HG03097 (cell line): ENCODE data around the gene GPR85.
"Not testable (repeated sequence)": the region's sequence is repeated elsewhere in the genome, so short reads cannot be mapped to it uniquely, and the experiment has no call there.

Experiments
- ATAC-seq: cut with Tn5 transposase; IDR thresholded peaks from one replicate; pipeline ENCODE4 v1.9.1; 2021; ENCODE audit not compliant: unreplicated experiment, low FRiP score

The GPR85 gene, protein sequence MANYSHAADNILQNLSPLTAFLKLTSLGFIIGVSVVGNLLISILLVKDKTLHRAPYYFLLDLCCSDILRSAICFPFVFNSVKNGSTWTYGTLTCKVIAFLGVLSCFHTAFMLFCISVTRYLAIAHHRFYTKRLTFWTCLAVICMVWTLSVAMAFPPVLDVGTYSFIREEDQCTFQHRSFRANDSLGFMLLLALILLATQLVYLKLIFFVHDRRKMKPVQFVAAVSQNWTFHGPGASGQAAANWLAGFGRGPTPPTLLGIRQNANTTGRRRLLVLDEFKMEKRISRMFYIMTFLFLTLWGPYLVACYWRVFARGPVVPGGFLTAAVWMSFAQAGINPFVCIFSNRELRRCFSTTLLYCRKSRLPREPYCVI

DNA sequence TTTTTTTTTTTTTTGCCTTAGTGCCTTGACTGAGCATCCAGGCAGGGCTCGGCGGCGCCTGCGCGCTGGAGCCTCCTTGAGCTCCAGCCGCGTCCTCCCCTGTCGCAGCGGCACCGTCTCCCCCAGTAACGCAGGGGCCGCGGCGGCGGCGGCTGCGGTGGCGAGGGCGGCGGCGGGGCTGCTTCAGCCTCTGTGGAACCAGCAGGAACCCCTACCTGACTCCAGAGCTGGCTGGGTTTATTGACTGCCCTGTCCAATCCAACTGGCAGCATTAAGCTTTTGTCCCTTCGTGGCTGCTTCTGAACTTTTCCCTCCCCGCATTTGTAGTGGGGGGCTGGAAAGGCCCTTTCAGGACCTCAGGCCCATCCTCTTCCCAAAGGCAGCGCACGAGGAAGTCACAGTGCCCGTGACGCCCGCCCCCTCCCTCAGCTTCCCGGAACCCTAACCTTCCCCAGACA, at the start of gene GPR85:
TSS of gene GPR85 (minus strand) at position 397 of the 458 bp plus-strand sequence. CDS start 2,106 bp downstream, outside the sequence.
- peak; percentile 84 for ATAC-seq

DNA sequence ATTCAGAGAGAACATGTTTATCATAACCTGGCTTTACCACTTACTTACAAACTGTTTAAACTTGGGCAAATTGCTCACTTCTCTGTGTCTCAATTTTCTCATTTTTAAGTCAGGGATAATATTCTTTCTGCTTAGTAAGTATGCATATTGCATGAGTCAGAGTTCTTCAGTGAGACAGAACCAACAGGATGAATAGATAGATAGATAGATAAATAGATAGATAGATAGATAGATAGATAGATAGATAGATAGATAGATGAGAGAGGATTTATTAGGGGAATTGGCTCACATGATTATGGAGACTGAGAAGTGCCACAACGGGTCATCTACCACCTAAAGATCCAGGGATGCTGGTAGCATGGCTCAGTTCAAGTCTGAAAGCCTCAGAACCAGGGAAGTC, 47.4 kb upstream of the GPR85 start:
- ATAC-seq, result no peak

DNA sequence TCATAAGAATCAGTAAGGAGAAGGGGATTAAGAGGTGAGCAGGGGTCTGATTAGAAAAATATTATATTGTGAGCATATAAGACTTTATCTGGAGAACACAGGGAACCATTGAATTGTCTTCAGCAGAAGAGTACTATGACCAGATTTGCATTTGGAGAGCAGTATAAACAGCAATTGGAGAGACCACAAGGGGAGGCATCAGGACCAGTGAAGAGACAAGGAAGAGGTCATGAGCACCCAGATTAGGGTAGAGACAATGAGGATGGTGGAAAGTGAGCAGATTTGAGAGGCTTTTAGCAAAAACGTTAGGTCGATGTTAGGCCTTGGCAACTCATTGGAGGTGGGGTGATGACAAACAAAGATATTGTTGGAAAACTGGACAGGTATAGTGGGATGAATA, 44.7 kb upstream of the GPR85 start:
- ATAC-seq, result no peak

DNA sequence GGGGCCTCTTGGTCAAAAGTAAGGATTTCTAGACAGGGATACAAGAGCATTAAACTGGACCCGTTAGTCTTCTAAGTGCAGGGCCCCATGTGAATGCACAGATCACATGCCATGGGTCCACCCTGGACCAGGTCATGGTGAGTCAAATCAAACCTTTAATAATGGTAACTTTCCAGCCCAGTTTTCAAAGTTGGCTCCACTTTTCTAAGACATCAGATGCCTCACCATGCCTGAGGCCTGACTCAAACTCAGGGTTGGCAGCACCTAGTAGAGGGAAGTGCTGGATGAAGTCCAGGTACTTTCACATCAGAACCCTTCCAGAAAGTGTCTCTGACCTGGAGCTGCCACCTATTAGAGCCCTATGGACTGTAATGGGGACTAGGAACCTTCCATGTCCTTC, 41.4 kb upstream of the GPR85 start:
- no peak for ATAC-seq

DNA sequence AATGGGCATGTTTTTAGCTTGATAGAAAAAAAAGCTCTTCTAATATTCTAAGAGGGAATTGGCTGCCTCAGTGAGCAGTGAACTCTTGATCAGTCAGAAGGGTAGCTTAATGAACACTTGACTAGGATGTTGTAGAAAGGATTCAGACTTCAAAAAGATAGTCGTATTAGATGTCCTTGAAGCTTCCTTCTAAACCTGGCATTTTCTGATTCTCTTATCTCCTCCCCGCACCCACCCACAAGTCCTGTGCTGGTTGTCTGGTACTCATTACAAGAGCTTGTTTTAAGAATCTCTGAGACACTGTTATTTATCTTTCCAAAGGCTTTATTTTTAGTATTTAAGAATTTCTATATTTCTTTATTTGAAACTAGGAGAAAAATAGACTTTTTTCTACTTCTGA, 39.1 kb upstream of the GPR85 start:
- ATAC-seq, result no peak

DNA sequence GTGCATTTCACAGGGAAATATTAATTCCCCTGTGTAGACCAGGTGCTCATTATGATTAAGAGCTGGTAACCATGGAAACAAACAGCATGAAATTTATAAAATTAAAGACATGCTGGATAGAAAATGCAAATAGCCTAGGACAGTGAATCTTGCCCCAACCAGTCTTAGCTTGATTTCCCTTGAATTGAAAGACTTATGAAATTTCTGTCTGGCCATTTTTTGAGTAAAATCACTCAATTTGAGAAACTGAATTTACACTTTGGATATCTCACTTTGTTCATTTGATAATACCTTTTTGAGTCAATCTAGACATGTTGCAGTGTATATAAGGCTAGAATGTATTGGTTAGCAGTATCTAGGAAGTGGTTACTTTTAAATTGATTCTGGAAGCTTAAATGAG, 36.1 kb upstream of the GPR85 start:
- no peak for ATAC-seq

DNA sequence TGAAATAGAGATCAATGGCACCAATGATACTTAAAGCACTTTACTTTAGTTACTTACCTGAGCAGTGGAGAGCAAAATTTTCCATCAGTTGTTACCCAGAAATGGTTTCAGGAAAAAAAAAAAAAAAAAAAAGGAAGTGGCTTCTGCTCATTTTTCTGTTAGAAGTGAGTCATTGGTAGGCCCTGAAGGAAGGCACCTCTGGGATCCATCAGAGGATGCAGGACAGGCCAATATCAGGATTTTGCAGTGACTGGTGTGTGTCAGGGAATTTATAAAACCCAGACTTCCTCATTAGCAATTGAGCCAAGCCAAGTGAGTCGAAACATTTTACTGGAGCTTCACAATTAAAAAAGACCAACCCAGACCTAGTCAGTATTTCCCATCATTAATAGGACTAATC, 34.0 kb upstream of the GPR85 start:
- no peak for ATAC-seq

DNA sequence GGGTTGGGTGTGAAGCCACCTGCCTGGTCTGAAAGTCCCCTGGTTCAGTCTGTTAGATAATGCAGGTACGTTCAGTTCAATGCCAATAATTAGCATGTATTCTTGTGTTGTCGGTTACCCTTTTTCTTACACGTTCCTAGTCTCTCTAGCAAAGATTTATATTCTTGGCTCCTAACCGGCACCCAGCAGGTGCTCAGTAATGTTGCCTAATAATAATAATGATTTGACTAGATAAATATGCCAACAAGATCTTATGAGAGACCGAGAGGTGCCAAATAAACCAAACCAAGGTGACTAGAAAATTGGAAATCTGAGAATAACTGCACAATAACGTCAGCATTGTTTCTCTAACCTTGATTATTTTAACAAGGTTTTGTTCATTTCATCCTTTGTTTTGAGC, 32.8 kb upstream of the GPR85 start:
- no peak for ATAC-seq

DNA sequence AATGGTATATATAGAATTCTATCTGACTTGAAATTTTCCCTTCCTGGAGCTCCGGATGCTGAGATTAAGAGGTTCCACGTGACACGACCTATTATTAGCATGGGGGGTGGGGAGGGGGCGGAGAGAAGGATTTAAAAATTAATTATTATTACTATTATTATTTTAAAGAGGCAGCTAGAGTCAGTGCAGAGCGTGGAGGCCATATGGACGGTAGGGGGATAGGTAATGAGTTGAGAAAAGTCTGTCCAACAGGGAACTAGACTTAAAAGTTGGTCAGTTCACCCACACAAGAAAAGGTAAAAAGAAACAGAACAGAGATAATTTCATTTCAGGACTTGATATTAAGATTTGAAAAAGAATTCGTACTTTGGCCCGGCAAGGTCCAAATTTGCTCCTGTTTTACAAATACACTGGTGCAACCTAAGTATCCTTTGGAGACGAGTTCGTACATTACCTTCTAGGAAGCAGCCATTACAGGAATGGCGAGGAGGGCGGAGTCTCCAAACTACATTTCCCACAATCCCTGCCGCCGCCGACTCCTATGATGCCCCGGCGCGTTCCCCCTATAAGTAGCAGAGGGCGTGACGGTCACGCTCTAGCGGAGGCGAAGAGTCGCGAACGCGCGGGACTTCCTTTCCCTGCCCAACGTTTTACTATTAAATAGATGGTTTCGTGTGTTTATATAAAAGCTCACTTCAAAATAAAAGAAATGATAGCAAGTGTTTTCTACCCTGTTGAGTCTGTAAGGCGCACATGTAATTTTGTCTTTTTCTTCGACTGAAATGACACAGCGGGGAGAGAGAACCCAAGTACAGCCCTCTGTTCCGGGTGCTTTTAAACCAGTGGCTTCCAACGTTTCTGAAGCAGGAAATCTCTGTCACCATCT, 31.7 kb upstream of the GPR85 start, which contains the start of gene SMIM30:
TSS of gene SMIM30 (minus strand) at position 481 of the 886 bp plus-strand sequence. CDS start 976 bp downstream, outside the sequence.
- ATAC-seq, result peak; percentile 100

DNA sequence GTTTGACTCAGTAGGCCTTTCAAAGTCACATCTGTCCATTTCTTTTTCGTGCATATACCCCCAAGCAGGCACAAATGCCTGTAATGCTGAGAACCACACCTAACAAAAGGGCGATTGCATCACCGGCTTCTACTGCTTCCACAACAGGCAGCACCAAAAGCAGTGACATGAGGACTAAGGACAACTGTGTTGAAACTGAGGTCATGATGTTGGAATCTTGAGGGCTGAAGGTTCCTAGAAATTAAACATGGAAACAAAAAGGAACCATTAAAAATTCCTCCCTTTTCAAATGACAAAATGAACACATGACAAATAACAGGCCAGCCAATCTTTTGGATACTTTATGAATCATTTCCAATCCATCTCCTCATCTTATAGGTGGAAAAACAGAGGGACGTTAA, 30.7 kb upstream of the GPR85 start:
- ATAC-seq, result not testable (repeated sequence)

DNA sequence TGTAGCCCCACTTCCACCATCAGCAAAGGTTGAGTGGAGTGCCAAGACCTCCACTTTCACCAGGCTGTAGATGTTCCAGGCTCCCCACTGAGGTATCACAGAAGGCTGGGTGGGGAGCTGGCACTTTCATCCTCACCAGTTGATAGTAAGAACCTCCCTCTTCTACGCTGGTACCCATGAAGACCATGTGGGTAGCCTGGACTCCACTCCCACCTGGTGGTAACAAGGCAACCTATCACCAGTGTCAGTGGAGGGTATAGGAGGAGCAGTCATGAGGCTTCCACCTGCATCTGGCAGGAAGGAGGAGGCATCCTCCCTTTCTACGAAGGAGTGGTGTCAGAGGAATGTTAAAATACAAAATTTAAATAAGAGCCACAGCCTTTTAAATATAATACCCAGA, 27.3 kb upstream of the GPR85 start:
- ATAC-seq, result no peak

DNA sequence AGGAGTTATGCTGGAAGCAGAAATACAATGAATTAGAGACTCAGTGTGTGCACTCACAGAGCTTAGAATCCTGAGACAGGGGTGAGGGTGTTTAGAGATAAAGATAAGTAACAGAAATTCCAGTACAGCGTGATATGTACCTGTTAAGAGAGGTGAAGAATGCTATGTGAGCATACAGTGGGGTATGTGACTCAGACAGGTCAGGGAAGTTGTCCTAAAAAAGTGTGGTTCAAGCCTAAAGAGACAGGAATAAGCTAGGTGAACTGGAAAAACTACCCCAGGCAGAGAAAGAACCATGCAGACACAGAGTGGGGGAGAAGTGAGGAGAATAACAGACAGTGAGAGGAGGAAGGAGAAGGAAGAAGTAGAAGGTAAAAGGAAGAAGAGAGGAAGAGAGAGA, 23.1 kb upstream of the GPR85 start:
- ATAC-seq, result no peak

DNA sequence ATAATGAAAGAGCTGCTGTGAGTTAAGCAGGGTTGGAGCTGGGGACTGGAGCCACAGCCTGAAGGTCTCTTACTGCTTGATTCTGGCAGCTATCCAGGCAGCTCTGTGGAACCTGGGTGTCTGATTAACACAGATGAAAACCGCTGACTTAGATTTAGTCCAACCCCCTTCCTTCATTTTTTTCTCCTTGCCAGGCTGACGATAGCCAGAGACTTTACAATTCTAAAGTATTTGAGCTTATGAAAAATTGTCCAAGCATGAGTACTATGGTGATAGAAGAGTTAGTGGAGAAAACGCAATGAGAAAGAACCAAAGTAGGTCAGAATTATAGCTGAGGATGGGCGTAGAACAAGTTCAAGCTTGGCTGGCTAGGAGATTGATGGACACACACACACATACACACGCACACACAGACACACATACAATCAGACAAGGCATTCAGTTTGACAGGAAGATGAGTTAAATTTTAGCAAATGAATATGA, 13.5 kb upstream of the GPR85 start:
- no peak for ATAC-seq

DNA sequence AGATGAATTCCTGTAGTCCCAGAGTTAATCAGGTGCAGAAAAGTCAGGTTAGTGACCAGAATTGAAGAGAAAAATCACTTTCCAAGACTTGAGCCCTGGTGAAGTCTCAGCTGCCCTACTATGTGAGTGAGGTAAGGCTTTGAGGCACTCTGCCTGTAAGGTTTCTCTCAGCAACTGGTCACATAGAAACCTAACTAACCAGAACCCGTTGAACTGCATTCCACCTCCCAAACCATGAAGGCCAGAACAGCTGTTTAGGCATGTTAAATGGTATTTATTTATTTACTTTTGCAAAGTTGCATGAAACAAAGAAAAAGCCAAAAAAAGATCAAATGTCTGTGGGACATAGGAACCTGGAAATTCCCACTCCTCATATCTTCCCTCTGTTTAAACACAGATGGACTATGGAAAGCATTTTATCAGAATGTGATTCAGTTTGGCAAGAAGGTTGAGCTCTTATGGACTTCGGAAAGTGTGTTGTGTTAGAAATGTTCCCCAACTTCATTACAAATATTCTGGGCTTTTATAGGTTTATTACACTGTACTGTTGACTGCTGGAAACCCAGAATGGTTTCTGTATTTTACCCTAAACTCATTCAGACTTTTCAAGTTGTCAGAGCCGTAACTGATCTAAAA, 12.8 kb upstream of the GPR85 start:
- ATAC-seq, result no peak

DNA sequence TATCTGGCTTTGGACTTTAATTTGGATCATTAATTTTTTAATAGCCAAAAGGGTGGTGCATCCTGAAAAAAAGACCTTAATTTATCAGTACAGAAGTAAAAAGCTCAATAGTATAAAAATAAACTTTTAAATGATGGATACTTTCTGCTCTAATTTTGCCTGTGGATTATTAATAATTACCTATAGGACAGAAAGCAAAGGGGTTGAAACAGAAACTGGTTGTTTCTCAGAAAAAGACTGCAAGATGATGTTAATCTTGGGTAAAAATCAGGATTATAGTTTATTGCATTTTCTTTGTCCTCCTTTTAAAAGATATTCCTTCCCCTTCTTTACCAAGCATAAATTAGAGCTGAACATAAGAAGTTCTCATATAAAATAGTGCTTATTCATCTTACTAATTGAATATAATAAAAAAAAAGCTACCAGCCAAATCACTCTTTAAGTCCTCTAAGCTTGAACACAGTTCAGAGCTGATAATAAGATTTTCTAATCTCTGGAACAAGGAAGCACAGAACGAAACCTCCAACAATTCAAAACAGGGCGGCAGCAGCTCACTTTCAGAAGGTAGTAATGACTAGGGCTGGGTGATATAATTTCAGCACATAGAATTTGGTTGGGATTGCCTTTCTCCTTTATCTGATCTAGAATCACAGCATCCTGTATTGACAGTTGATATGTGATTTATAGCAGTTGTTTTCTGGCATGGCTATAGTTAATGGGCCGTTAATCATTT, 8.1 kb upstream of the GPR85 start:
- ATAC-seq, result no peak

DNA sequence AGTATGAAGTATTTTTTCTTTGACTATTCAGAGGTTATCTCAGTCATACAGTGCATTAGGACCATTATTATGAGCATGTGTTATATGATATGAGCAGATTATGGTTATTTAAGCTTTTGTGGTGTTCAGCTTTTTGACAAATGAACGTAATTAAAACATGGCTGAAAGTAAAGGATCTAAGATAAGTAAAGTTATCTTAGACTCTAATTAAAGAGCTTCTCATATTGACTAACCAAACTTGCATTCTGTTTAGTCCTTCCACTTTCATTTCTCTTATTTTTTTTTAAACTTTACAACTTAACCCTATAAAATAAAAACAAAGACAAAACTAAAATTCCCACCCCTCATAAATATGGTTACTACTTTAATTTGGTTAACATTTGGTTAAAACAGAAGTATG, 6.9 kb upstream of the GPR85 start:
- ATAC-seq, result no peak

DNA sequence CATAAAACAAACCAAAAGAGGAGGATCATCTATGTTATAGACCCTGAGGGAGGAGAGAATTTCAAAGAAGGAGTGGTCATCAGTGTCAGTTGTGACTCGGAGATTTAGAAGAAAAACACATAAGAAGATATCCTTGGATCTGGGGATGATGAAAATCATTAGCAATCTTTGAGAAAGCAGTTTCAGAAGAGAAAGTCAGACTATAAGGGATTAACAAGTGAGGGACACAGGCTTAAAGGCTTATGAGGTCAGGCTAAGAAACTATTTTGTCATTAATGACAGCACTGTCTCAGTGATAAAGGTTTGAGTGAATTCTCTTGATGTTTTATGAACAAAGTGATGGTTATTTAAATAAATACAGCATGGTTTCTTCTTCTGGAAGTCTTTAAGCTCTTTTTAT, 6.1 kb upstream of the GPR85 start:
- ATAC-seq, result no peak

DNA sequence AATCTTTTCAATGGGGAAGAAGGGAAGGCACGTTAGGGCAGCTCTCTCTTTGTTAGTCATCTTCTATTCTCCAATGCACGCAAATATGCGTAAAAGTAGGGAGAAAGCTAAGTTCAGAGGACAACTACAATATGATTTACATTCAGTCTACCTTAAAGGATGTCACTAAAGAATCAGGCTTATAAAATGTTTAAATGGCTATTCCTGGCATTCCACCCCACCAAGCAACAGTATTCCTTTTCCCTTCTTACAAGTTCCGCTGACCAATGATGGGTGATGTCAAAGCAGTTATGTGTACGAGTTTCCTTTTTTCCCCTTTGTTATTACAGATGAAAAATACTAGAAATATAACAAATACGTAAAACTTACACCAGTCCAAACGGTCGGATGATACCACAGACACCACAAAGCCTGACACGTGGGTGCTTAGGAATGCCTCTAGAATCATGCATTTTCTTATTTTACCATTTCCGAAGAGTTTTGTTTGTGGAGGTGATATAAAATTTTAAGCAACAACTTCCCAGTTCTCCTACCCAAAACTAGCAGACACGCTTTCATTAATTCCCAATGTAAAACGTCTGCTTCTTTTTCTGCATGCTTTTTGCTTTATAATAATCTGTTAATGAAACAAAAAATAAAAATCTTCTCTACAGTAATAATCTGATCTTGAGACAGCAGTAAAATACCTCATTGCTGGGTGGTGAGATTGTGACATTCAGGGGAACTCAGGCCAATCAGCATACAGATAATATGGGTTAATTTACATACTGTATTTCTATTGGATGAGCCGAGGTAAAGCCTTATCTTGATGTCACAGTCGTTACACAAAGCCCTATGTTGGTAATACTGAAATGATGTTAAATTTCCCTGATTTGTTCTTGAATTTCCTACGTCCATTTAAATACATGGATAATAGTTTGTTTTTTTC, 708 bp upstream of the GPR85 start:
- ATAC-seq, result no peak

DNA sequence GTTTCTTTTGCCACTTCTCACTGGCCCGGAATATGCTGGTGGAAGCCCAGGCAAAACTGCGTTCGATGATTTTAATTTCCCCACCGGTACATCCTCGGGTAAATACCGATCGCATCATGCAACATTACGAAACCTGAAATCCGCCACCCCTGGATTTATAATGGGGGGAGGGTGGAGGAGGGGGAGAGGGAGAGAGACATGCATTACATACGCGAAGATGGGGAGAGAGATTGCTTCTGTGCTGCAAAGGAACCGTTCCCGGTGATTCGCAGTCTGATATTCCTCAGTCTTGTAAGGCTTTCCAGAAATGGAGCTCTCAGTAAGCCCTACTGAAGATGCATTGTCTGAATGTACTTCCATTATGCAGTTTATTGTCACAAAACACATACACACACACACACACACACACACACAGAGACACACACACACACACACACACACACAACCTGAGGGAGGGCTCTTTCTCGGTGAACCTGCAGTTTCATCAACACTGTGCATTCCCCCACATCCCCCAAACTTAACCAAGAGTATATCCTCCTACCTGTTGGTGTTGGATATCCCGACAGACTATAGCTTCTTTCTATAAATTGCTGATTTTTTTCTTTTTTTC, 741 bp downstream of the GPR85 start:
- ATAC-seq, result no peak
